MCF 10A (cell line): ENCODE measurements around the gene P2RX2. TPM values are rescaled to one million over a fixed set of nuclear protein-coding genes. Genes with fewer than 3 reads are reported as not detected.

Source experiments
- BruUV-seq: library from RNA; stranded (reverse); fragments of 400-500 nt; replicated peaks from 2 replicates; lab custom pipeline; 2021; lab: Mats Ljungman, UMichigan
- CTCF ChIA-PET: fragments of 300-600 bp; sonication (Branson Sonifier 250); formaldehyde crosslinking; extraction: SDS; loops from one replicate; lab custom pipeline; 2021; ENCODE audit warnings: antibody characterized with exemption, inconsistent platforms; lab: Yijun Ruan, JAX
- POLR2A ChIA-PET: fragments of 300-600, 350-650 bp; sonication (Branson Sonifier 250); formaldehyde crosslinking; extraction: SDS; loops from one replicate; lab custom pipeline; 2020; ENCODE audit warnings: antibody characterized with exemption, inconsistent platforms; lab: Yijun Ruan, JAX
- DNase-seq: peaks from one replicate; pipeline ENCODE4 v3.0.0-alpha.2; 2018; ENCODE audit not compliant: unreplicated experiment
- H3K27ac Mint-ChIP-seq: one replicate; pipeline ENCODE4 v1.8.0; 2022; ENCODE audit warnings: mild to moderate bottlenecking, low read depth, mixed read lengths; ENCODE audit not compliant: unreplicated experiment
- H3K27me3 Mint-ChIP-seq: one replicate; pipeline ENCODE4 v1.8.0; 2022; ENCODE audit warnings: mixed read lengths; ENCODE audit not compliant: insufficient read depth, unreplicated experiment
- H3K36me3 Mint-ChIP-seq: one replicate; pipeline ENCODE4 v1.8.0; 2022; ENCODE audit warnings: mild to moderate bottlenecking, moderate library complexity, mixed read lengths; ENCODE audit not compliant: insufficient read depth, unreplicated experiment
- H3K4me1 Mint-ChIP-seq: one replicate; pipeline ENCODE4 v1.8.0; 2022; ENCODE audit warnings: mixed read lengths; ENCODE audit not compliant: insufficient read depth, unreplicated experiment
- H3K4me3 Mint-ChIP-seq: one replicate; pipeline ENCODE4 v1.8.0; 2022; ENCODE audit warnings: mild to moderate bottlenecking, moderate library complexity, mixed read lengths; ENCODE audit not compliant: unreplicated experiment
- H3K9me3 Mint-ChIP-seq: one replicate; pipeline ENCODE4 v1.8.0; 2022; ENCODE audit warnings: mixed read lengths; ENCODE audit not compliant: unreplicated experiment
- intact Hi-C: fragments of 100-400 bp; cut with micrococcal nuclease; formaldehyde crosslinking; loops from 2 replicates; pipeline ENCODE4 v1.14.1; 2022
- total RNA-seq: library from RNA; stranded (reverse); gene quantifications from 2 replicates; pipeline ENCODE4 v1.2.3, GENCODE V29; 2022
- TF ChIP-seq, protein P1 (sequence below): fragments of 200-600 bp; IDR thresholded peaks from one replicate; pipeline ENCODE4 v1.8.0; 2022; ENCODE audit warnings: antibody characterized with exemption, mild to moderate bottlenecking; ENCODE audit not compliant: unreplicated experiment

The P2RX2 gene
- total RNA-seq, 1 experiment from 2014 or later = not detected

DNA sequence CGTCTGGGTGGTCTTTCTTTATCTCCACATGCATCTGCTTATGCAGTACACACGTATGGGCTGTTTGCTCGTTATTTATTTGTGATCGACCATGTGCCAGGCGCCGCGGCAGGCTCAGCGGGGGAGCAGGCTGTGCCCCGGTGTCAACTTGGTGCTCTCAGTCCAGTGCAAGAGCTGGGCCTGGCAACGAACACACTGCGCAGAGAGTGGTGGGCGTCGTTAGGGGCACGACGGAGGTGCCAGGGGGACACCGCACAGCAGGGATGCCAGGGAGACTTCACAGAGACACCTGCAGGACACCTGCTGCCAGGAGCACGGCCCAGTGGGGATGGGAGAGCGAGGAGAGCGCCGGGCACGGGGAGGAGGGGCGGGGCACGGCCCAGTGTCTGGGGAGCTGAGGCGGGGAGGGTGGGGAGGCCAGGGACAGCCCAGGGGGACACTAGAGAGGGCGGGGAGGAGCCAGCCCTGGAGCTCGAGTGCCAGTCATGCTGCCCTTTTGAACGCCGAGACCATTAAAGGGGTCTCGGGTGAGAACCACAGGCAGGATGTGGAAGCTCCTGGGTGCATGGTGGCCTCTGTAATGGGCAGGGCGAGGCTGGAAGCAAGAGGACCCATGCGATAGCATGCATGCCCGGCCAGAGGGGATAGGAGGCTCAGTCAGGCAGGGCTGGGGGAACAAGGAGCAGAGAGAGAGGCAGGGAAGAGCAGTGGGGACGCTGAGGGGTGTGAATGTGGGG, 7.5 kb upstream of the P2RX2 start:
- no TSS peak for BruUV-seq
- POLR2A ChIA-PET = no interaction called here
- TF ChIP-seq, protein P1, sequence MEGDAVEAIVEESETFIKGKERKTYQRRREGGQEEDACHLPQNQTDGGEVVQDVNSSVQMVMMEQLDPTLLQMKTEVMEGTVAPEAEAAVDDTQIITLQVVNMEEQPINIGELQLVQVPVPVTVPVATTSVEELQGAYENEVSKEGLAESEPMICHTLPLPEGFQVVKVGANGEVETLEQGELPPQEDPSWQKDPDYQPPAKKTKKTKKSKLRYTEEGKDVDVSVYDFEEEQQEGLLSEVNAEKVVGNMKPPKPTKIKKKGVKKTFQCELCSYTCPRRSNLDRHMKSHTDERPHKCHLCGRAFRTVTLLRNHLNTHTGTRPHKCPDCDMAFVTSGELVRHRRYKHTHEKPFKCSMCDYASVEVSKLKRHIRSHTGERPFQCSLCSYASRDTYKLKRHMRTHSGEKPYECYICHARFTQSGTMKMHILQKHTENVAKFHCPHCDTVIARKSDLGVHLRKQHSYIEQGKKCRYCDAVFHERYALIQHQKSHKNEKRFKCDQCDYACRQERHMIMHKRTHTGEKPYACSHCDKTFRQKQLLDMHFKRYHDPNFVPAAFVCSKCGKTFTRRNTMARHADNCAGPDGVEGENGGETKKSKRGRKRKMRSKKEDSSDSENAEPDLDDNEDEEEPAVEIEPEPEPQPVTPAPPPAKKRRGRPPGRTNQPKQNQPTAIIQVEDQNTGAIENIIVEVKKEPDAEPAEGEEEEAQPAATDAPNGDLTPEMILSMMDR = no peak
- Mint-ChIP-seq H3K27me3 (peaks cover 64% of the 10 kb centered on the region), H3K36me3 (peaks cover 6% of the 10 kb centered on the region), H3K9me3 (no peaks in the 10 kb centered on the region), H3K4me3 (no peak overlapping the region), H3K4me1 (no peaks in the 10 kb centered on the region), H3K27ac (no peak overlapping the region)
- CTCF ChIA-PET = interaction anchor here (0.5 to 4.1 kb wide), 8 partner anchors 12 to 473 kb away, joined by 3 to 27 read pairs (median 4); no protein-coding TSS in a partner anchor
- intact Hi-C loops = loop anchor here (10.0 kb wide), 1 partner anchor 456 kb away; no protein-coding TSS in a partner anchor
- DNase-seq = no peak

DNA sequence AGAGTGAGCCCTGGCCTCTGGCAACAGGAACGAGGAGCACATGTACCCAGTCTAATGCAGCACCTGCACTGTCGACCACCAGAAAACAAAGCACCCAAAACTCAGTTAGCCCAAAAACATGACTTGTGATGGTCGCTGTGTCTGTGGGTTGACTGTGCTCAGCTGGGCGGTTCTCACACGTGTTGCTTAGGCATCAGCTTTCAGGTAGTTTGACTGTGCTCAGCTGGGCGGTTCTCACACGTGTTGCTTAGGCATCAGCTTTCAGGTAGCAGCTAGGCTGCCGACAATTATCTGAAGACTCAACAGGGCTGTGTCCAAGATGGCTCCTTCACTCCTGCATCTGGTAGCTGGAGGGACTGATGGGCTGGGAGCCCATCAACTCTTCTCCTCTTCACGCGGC, 7.0 kb upstream of the P2RX2 start:
- Mint-ChIP-seq H3K27me3 (peaks cover 60% of the 10 kb centered on the region), H3K27ac (no peak overlapping the region), H3K4me1 (no peaks in the 10 kb centered on the region), H3K9me3 (no peaks in the 10 kb centered on the region), H3K36me3 (peaks cover 6% of the 10 kb centered on the region), H3K4me3 (no peak overlapping the region)
- TF ChIP-seq, protein P1 = no peak
- intact Hi-C loops = loop anchor here (10.0 kb wide), 1 partner anchor 457 kb away; no protein-coding TSS in a partner anchor
- no TSS peak for BruUV-seq
- no peak for DNase-seq
- ChIA-PET POLR2A (no interaction called here), CTCF (interaction anchor here (0.5 to 1.4 kb wide), 5 partner anchors 135 to 473 kb away, joined by 3 to 7 read pairs (median 3); no protein-coding TSS in a partner anchor)

DNA sequence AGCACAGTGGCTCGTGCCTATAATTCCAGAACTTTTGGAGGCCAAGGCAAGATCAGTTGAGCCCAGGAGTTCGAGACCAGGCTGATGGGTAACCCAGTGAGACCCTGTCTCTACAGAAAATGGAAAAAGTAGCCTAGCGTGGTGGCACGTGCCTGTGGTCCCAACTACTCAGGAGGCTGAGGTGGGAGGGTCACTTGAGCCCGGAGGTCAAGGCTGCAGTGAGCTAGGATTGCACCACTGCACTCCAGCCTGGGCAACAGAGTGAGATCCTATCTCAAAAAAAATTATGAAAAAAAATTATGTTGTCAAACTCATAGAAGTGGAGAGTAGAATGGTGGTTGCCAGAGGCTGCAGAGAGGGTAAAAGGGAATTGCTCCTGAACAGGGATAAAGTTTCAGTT, 4.5 kb upstream of the P2RX2 start:
- no peaks in the 10 kb centered on the region for H3K9me3 Mint-ChIP-seq
- H3K27me3 Mint-ChIP-seq = peaks cover 58% of the 10 kb centered on the region
- ChIA-PET POLR2A (interaction anchor here (1.2 kb wide), 1 partner anchor 198 kb away, joined by 3 read pairs; no protein-coding TSS in a partner anchor), CTCF (interaction anchor here (0.7 to 1.9 kb wide), 15 partner anchors 11 to 446 kb away, joined by 3 to 32 read pairs (median 4); no protein-coding TSS in a partner anchor)
- TF ChIP-seq, protein P1 = no peak
- DNase-seq = no peak
- H3K27ac Mint-ChIP-seq = no peak overlapping the region
- intact Hi-C loops = loop anchor here (10.0 kb wide), 1 partner anchor 459 kb away; no protein-coding TSS in a partner anchor
- no TSS peak for BruUV-seq
- H3K4me1 Mint-ChIP-seq = peaks cover 6% of the 10 kb centered on the region
- peaks cover 6% of the 10 kb centered on the region for H3K36me3 Mint-ChIP-seq
- H3K4me3 Mint-ChIP-seq = no peak overlapping the region
